ENCODE measurements around the gene NMU.

GRCh38 chr4:55613621-55614020 lies 22.5 kb downstream of the NMU start:
- no peak for TF ChIP-seq CTCF (IDR thresholded peaks at IDR 0.05)
- TF ChIP-seq POLR2A (IDR thresholded peaks at IDR 0.05): no peak
